ENCODE results near the gene ZNF470.
A peak's percentile ranks its signal among the peaks of the same experiment; 100 is the strongest.

The ZNF470 gene

DNA sequence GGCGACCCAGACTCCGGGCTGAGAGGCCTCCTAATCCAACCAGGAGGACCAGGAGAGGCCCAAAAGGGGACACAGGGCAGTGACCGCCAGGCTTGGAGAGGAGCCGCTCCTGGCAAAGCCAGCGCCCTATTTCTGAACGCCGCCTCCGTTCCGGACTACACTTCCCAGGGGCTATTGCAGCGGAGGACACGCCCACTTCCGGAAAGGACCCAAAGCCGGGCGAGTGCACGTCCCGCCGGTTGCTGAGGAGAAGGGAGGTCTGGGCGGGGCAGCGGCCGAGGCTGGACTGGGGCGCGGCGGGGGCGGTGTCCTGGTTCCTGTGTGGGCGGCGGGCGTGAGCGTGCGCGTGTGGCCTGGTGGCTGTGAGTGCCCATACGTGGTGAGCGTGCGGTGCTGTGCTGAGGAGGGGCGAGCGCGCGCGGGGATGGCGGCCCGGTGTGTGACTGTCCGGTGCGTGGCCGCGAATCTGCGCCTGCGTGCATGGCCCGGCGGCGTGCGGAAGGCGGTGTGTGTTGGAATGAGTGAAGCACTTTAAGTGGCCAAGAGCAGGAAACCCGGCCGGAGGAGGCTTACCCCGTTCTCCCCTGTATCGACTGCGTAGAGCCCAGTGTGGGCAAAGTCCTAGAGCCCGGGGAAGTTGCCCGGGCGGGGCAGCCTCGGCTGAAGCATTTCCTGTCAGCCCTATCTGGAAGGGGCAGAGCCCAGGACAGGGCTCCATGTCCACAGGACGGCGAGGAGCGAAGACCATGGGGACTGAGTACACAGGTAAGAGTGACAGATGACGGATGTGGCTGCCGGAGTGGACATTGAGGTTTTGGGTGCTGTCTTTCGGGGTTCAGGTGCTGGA, at the start of gene ZNF470:
TSS of gene ZNF470 (plus strand) at position 195 of the 847 bp plus-strand sequence. CDS start 2,844 bp downstream, outside the sequence.
- DNase-seq (ENCODE audit: low spot score), result peak; percentile 36

DNA sequence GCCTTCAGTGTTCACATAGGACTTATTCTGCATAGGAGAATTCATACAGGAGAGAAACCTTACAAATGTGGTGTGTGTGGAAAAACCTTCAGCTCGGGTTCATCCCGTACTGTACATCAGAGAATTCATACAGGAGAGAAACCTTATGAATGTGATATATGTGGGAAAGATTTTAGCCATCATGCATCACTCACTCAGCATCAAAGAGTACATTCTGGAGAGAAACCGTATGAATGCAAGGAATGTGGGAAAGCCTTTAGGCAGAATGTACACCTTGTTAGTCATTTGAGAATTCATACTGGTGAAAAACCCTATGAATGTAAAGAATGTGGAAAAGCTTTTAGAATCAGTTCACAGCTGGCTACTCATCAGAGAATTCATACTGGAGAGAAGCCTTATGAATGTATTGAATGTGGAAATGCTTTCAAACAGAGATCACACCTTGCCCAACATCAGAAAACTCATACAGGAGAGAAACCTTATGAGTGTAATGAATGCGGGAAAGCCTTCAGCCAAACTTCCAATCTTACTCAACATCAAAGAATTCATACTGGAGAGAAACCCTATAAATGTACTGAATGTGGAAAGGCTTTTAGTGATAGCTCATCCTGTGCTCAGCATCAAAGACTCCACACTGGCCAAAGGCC, 41.9 kb upstream of the ZNF470 start:
- DNase-seq (ENCODE audit: low spot score), result no peak

- DNase-seq (ENCODE audit: low spot score), result no peak
Observed at GRCh38 chr19:56537442-56537841, 29.8 kb upstream of the ZNF470 start.

DNA sequence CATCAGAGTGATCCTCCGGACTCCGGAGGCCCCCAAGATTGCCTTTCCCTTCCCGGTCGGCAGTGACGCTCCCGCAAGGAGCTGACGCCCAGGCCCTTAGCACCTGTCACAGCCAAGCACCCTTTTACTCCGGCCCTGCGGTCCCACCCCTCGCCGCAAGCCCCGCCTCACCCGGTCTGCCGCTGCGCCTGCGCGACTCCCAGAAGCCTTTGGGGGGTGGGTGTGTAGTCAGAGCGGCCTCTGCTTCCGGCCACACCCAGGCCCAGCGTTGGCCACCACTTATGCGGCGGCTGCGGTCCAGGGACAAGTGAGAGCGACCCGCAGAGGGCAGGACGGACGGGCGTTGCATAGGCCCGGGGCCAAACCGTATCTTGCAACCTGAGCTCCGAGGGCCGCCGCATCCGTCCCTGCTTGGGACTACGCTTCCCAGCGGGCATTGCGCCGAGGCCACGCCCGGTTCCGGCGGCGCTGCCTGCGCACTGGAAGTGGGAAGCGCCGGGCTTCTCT, 29.0 kb upstream of the ZNF470 start:
- no peak for DNase-seq (ENCODE audit: low spot score)

GRCh38 chr19:56538761-56539263, 28.5 kb upstream of the ZNF470 start, which contains the start of gene ZFP28:
Gene ZFP28, plus strand, starts transcription at chr19:56538948. Its CDS starts 71 bp downstream, at chr19:56539019.
- no peak for DNase-seq (ENCODE audit: low spot score)

GRCh38 chr19:56543776-56544175, 23.5 kb upstream of the ZNF470 start:
- DNase-seq (ENCODE audit: low spot score), result no peak

- DNase-seq (ENCODE audit: low spot score), result no peak
Observed at GRCh38 chr19:56547535-56547934, 19.7 kb upstream of the ZNF470 start.

DNA sequence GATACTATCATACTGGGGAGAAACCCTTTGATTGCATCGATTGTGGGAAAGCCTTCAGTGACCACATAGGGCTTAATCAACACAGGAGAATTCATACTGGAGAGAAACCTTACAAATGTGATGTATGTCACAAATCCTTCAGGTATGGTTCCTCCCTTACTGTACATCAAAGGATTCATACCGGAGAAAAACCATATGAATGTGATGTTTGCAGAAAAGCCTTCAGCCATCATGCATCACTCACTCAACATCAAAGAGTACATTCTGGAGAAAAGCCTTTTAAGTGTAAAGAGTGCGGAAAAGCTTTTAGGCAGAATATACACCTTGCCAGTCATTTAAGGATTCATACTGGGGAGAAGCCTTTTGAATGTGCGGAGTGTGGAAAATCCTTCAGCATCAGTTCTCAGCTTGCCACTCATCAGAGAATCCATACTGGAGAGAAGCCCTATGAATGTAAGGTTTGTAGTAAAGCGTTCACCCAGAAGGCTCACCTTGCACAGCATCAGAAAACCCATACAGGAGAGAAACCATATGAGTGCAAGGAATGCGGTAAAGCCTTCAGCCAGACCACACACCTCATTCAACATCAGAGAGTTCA, 12.9 kb upstream of the ZNF470 start:
- no peak for DNase-seq (ENCODE audit: low spot score)

DNA sequence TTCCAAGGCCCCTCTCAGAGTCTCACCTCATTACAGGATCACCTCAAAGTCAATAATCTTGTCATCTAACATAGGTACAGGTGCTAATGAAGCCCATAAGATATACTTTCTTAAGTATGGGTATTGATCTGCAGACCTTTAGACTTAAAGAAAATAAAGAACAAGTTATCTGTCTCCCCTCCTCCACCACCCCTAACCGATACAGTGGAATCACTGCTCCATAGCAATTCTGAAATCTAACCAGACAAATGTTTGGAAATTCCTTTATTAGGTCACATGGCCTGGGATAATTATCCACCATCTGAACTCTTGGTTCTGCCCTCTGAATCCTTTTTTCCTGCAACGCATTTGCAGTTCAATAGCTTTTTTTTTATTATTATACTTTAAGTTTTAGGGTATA, 4.5 kb upstream of the ZNF470 start:
- no peak for DNase-seq (ENCODE audit: low spot score)

- DNase-seq (ENCODE audit: low spot score), result no peak
Observed at GRCh38 chr19:56566904-56567273, 379 bp upstream of the ZNF470 start.

- no peak for DNase-seq (ENCODE audit: low spot score)
Observed at GRCh38 chr19:56572589-56572988, 5.3 kb downstream of the ZNF470 start.

DNA sequence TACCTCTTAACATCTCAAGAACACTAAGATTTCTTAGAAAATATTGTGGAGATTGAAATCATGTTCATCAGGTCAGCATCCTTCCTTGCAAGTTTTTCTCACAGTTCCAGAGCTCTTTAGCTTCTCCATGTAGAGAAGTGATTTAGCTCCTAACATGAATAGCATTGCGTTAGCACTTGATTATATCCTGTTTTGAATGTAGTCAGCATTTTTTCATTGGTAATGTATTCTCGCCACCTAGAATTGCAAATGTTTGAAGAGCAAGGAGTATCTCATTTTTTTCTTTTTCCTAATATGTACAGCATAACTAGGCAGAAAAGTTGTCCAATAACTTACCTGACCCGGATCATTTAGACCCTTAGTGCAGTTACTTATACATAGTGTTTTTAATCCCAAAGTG, 6.6 kb downstream of the ZNF470 start:
- DNase-seq (ENCODE audit: low spot score), result no peak

DNA sequence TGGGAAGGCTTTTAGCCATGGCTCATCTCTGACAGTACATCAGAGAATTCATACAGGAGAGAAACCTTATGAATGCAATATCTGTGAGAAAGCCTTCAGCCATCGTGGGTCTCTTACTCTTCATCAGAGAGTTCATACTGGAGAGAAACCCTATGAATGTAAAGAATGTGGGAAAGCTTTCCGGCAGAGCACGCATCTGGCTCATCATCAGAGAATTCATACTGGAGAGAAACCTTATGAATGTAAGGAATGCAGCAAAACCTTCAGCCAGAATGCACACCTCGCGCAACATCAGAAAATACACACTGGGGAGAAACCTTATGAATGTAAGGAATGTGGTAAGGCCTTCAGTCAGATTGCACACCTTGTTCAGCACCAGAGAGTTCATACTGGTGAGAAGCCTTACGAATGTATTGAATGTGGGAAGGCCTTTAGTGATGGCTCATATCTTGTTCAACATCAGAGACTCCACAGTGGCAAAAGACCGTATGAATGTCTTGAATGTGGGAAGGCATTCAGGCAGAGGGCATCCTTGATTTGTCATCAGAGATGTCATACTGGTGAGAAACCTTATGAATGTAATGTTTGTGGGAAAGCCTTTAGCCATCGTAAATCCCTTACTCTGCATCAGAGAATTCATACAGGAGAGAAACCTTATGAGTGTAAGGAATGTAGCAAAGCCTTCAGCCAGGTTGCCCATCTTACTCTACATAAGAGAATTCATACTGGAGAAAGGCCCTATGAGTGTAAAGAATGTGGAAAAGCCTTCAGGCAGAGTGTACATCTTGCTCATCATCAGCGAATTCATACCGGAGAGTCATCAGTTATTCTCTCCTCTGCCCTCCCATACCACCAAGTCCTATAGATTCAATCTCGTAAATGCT, 10.7 kb downstream of the ZNF470 start:
- DNase-seq (ENCODE audit: low spot score), result no peak

DNA sequence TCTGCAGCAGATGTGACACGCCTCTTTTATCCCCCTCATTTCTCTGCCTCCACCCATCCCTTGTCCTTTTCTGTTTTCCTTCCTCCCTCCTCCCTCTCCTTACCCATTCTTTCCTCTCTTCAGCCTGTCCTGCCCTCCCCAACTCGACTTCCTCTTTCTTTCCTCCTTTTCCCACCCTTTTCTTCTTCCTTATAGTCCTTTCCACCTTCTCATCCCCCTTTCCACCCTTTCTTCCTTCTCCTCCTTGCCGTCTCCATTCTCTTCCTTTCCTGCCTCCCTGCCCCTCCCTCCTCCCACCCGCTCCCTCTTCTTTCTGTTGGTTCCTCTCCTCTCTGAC, 27.1 kb downstream of the ZNF470 start:
- no peak for DNase-seq (ENCODE audit: low spot score)

GRCh38 chr19:56594783-56595547, 27.7 kb downstream of the ZNF470 start, which contains the start of gene ZNF71:
Gene ZNF71, plus strand, starts transcription at chr19:56595302. Its CDS starts 6,257 bp downstream, at chr19:56601559.
- peak; percentile 18 for DNase-seq (ENCODE audit: low spot score)

DNA sequence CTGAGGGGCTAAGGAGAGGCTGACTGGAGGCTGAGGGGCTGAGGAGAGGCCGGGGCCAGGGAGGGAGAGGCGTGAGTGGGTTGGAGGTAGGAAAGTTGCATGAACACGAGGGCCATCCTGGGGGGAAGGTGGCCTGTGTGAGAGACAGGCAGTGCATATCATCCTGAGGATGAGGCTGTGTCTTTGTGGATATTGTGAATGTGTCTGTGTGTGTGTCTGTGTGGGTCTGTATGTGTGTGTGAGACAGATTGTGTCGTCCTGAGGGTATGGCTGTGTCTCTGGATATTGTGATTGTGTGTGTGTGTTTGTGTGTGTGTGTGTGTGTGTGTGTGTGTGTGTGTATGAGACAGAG, 28.3 kb downstream of the ZNF470 start:
- no peak for DNase-seq (ENCODE audit: low spot score)

DNA sequence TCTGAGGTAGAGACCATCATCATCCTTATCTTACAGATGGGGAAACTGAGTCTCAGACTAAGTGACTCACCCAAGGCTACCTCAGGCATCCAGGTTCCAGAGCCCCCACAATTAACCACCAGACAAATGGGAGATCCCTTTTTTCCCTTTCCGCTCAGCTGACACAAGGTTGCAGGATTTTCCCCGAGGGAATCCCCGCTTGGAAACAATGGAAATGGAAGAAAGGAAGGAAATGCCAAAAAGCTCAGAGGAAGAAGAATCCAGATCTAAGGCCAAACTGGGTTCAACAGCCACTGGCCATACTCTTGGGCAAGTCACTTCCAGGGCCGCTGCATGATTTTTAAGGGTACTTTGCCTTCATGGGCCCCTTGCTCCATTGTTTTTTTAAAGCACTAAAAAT, 29.4 kb downstream of the ZNF470 start:
- DNase-seq (ENCODE audit: low spot score), result no peak

- no peak for DNase-seq (ENCODE audit: low spot score)
Observed at GRCh38 chr19:56597696-56598095, 30.4 kb downstream of the ZNF470 start.

GRCh38 chr19:56601375-56601774, 34.1 kb downstream of the ZNF470 start:
- no peak for DNase-seq (ENCODE audit: low spot score)

GRCh38 chr19:56603829-56604228, 36.6 kb downstream of the ZNF470 start:
- no peak for DNase-seq (ENCODE audit: low spot score)
